Testis (tissue), 3 donors: ENCODE data around the gene SIX5. TPM values are rescaled to one million over a fixed set of nuclear protein-coding genes. Genes with fewer than 3 reads are reported as not detected.

Experiments
- DNase-seq: peaks from one replicate; pipeline ENCODE4 v3.0.0-alpha.2; 2019
- H3K27ac ChIP-seq, 2 donors: fragments of 200-600 bp; sonication (generic); one replicate each; pipeline ENCODE4 v1.5.1; 2019
- H3K27me3 ChIP-seq: fragments of 200-600 bp; sonication (generic); one replicate; pipeline ENCODE4 v1.5.1; 2019
- H3K36me3 ChIP-seq: fragments of 200-600 bp; sonication (generic); one replicate; pipeline ENCODE4 v1.5.1; 2017; ENCODE audit warnings: low read depth; ENCODE audit errors: missing control alignments
- H3K4me1 ChIP-seq: fragments of 200-600 bp; sonication (generic); one replicate; pipeline ENCODE4 v1.5.1; 2019
- H3K4me3 ChIP-seq, 2 donors: fragments of 200-600 bp; sonication (generic); one replicate each; pipeline ENCODE4 v1.5.1; 2017 to 2019
- H3K9me3 ChIP-seq: fragments of 200-600 bp; sonication (generic); one replicate; pipeline ENCODE4 v1.5.1; 2017
- CTCF ChIP-seq, 3 experiments: fragments of 450-650 bp in 2 of 3; fragments of 200-600 bp in 1 of 3; sonication (generic) in 1 of 3; IDR thresholded peaks; one replicate each; pipeline ENCODE4 v1.5.1; 2016 to 2019; ENCODE audit warnings: antibody characterized with exemption in 3 of 3, mild to moderate bottlenecking in 2 of 3, moderate library complexity in 1 of 3
- POLR2A ChIP-seq: fragments of 450-650 bp; IDR thresholded peaks from one replicate; pipeline ENCODE4 v1.6.1; 2017; ENCODE audit warnings: antibody characterized with exemption, mild to moderate bottlenecking, moderate library complexity
- WGBS, 2 donors: methylation state at CpG; one replicate each; pipeline ENCODE4 v1.1.5; 2018; 5-methylcytosine and 5-hydroxymethylcytosine counted together
- intact Hi-C: fragments of 100-400 bp; cut with DNase I; formaldehyde crosslinking; loops from one replicate; pipeline ENCODE4 v1.15.1; 2023; ENCODE audit warnings: low total_unique reads
- polyA plus RNA-seq: library from polyadenylated mRNA; stranded (reverse); fragments of 350-450 nt; fragmentation: Illumina TruSeq; extraction: RNeasy Lipid Tissue Mini Kit (QIAGEN cat#74804); gene quantifications from one replicate; pipeline ENCODE4 v1.2.3, GENCODE V29; 2014; ENCODE audit warnings: low read depth, low replicate concordance; ENCODE audit not compliant: insufficient read depth
- total RNA-seq, 2 donors: library from RNA; depleted of rRNA; stranded (reverse); fragments of >200 nt; gene quantifications; one replicate each; pipeline ENCODE4 v1.2.3, GENCODE V29; 2016

Gene SIX5
- total and polyA plus RNA-seq, 3 donors from 2014 or later = 12.9 to 19.4 (median 16.1) TPM

- Histone ChIP-seq H3K4me1 (peaks cover 2% of the 10 kb centered on the region), H3K36me3 (no peaks in the 10 kb centered on the region), H3K27me3 (no peaks in the 10 kb centered on the region), H3K9me3 (no peaks in the 10 kb centered on the region), H3K4me3 (no peak overlapping the region), H3K27ac (no peak overlapping the region)
- 48% methylated on average over 7 of the region's 7 CpGs for WGBS, 2 donors
- intact Hi-C loops = no loop called here
- no peak for DNase-seq
- TF ChIP-seq CTCF (IDR thresholded peaks at IDR 0.05) (no peak), POLR2A (no peak)
These were observed 40.6 kb upstream of the SIX5 start for GRCh38 chr19:45809643-45810159.

DNA sequence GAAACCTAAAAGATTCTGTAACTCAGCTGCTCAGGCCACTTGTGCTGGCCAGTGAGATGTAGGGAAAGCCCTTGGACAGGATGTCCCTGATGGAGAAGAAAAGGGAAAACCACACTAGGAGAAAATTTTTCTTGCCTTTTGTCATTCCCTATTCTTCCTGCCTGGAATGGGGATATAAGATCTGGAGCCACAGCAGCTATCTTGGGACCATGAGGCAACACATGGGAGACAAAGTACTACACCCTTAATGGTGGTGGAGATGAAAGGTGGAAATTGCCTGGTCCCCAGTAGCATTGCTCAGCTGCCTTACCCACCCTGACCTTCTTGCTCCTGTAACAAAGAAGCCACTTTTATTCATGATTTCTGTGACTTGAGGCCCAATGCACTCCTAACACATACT lies 36.7 kb upstream of the SIX5 start:
- Histone ChIP-seq H3K4me1 (peaks cover 2% of the 10 kb centered on the region), H3K9me3 (no peaks in the 10 kb centered on the region), H3K27me3 (no peaks in the 10 kb centered on the region), H3K36me3 (no peaks in the 10 kb centered on the region), H3K27ac (no peak overlapping the region), H3K4me3 (no peak overlapping the region)
- TF ChIP-seq CTCF (IDR thresholded peaks at IDR 0.05) = no peak
- no peak for TF ChIP-seq POLR2A
- intact Hi-C loops = no loop called here
- no peak for DNase-seq

DNA sequence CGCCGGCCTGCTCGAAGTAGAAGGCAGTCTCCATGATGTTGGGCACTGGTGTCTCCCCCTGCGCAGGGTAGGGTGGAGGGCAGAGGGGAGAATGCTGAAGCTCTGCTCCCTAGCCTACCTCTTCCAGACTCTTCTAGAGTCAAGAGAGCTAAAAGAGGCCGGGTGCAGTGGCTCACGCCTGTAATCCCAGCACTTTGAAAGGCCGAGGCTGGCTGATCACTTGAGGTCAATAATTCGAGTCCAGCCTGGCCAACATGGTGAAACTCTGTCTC lies 35.8 kb upstream of the SIX5 start:
- Histone ChIP-seq H3K9me3 (no peaks in the 10 kb centered on the region), H3K4me1 (peaks cover 5% of the 10 kb centered on the region), H3K27ac (no peak overlapping the region), H3K36me3 (no peaks in the 10 kb centered on the region), H3K27me3 (no peaks in the 10 kb centered on the region), H3K4me3 (no peak overlapping the region)
- no peak for DNase-seq
- intact Hi-C loops = no loop called here
- TF ChIP-seq CTCF (IDR thresholded peaks at IDR 0.05) (no peak), POLR2A (no peak)
- WGBS, 2 donors = 77 to 95% methylated on average over 8 of the region's 8 CpGs

DNA sequence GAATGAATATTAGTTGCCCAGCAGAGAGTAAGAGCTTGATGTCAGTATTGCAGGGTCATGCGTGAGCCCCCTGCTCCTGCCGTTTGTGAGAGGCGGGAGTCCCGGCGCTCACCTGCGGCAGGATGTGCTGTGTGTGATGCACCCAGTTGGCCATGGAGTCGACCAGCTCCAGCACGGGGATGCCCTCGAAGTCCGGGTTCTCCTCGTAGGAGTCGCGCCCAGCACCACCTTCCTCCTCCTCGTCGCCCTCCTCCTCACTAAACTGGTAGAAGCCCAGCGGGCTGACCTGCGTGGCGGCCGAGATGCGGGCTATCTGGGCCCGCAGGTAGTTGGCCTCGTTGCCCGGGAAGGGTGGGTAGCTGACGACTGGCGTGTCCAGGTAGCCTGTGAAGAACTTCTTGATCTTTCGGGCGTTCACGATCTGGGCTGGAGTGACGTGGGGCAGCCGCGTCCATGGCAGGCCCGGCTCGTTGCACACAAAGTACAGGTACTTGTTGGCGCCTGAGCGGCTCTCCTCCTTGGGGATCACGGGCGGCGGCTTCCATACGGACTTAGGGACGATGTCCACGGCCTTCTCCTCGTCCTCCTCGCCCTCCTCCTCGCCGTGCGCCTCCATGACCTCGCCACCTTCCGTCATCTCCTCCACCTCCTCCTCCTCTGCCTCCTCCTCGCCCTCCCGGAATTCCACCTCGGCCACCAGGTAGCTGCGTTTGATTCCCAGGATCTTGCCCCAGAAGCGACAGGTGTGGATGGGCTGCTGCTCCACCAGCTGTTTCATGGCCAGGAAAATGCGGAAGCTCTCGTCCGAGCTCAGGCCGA lies 35.3 kb upstream of the SIX5 start:
- peaks cover 7% of the 10 kb centered on the region for H3K4me1 ChIP-seq
- intact Hi-C loops = no loop called here
- H3K9me3 ChIP-seq = no peaks in the 10 kb centered on the region
- no peak overlapping the region for H3K27ac ChIP-seq
- no peak for TF ChIP-seq CTCF (IDR thresholded peaks at IDR 0.05)
- TF ChIP-seq POLR2A = no peak
- H3K4me3 ChIP-seq = no peak overlapping the region
- H3K27me3 ChIP-seq = no peaks in the 10 kb centered on the region
- DNase-seq = no peak
- WGBS, 2 donors = 83 to 86% methylated on average over 48 to 56 of the region's 57 CpGs
- H3K36me3 ChIP-seq = no peaks in the 10 kb centered on the region

DNA sequence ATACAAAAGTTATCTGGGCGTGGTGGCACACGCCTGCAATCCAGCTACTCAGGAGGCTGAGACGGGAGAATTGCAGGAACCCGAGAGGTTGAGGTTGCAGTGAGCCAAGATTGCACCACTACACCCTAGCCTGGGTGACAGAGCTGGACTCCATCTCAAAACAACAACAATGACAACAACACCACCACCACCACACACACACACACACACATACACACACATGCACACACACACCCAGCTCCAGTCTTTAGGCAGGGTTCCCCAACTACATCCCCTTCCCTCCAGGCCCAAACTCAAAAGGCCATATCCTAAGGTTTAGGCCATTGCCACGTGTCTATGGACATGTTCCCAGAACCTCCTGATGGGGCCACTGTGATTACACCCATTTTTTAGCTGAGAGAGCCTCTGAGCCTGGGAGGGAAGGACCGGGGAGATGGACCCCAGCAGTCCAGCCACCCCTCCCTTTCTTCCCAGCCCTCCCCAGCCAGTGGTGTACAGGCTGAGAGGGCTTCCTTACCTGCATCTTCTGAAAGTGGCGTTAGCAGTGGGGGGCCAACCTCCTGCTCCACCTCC lies 32.6 kb upstream of the SIX5 start:
- H3K27me3 ChIP-seq = no peaks in the 10 kb centered on the region
- H3K27ac ChIP-seq = no peak overlapping the region
- TF ChIP-seq CTCF (IDR thresholded peaks at IDR 0.05) (no peak), POLR2A (no peak)
- whole genome bisulfite sequencing, 2 donors = 91 to 95% methylated on average over 6 to 7 of the region's 7 CpGs
- DNase-seq = no peak
- no peaks in the 10 kb centered on the region for H3K36me3 ChIP-seq
- intact Hi-C loops = no loop called here
- peaks cover 15% of the 10 kb centered on the region for H3K4me1 ChIP-seq
- H3K9me3 ChIP-seq = no peaks in the 10 kb centered on the region
- H3K4me3 ChIP-seq = no peak overlapping the region
